HepG2 (cell line): ENCODE results near the gene METTL23. TPM values are rescaled to one million over a fixed set of nuclear protein-coding genes. Genes with fewer than 3 reads are reported as not detected.

ENCODE experiments used
- ATAC-seq: fragments of 200-7000 bp; cut with Tn5 transposase; 3 replicates; pipeline ENCODE4 v1.9.1; 2020; ENCODE audit warnings: mild to moderate bottlenecking, moderate library complexity
- BruUV-seq: library from RNA; stranded (reverse); fragments of 400-500 nt; replicated peaks from 2 replicates; lab custom pipeline; 2021; lab: Mats Ljungman, UMichigan
- CTCF ChIA-PET: fragments of 300-600 bp; formaldehyde crosslinking; extraction: SDS; loops from one replicate; lab custom pipeline; 2021; ENCODE audit warnings: low total read pairs, inconsistent platforms, low intra/inter-chr PET ratio; lab: Yijun Ruan, JAX
- POLR2A ChIA-PET: fragments of 350-600 bp; sonication (Branson Sonifier 250); formaldehyde crosslinking; loops from one replicate; lab custom pipeline; 2020; ENCODE audit warnings: antibody characterized with exemption, inconsistent platforms; lab: Yijun Ruan, JAX
- DNase-seq: peaks from one replicate; pipeline ENCODE4 v3.0.0-alpha.2; 2015; ENCODE audit warnings: low spot score
- FAIRE-seq: peaks from 3 replicates; lab custom pipeline; 2011; peaks lifted over from hg19 to GRCh38; lab: Jason Lieb, UNC
- H2AFZ ChIP-seq: one replicate; pipeline ENCODE4 v1.6.1; 2011; ENCODE audit warnings: low read length, inconsistent platforms
- H3K27ac ChIP-seq: fragments of 300-600 bp; 3 replicates; pipeline ENCODE4 v1.8.0; 2011; ENCODE audit warnings: mixed run types, mild to moderate bottlenecking, mixed read lengths, low read length, inconsistent platforms; ENCODE audit not compliant: insufficient read depth; ENCODE audit errors: extremely low read length
- H3K27me3 ChIP-seq, 2 experiments: fragments of 200-600 bp in 1 of 2; 2 replicates in 1 of 2; 3 replicates in 1 of 2; pipeline versions ENCODE4 v1.6.0 to v1.8.0; 2011; ENCODE audit warnings: low read length in 2 of 2, mild to moderate bottlenecking in 2 of 2, moderate library complexity in 2 of 2, inconsistent platforms in 1 of 2; ENCODE audit not compliant: insufficient read depth in 2 of 2, control insufficient read depth in 1 of 2
- H3K36me3 ChIP-seq, 2 experiments: fragments of 200-600 bp in 1 of 2; replicated peaks in 1 of 2; 2 replicates in 1 of 2; 3 replicates in 1 of 2; pipeline versions ENCODE4 v1.5.1 to v1.8.0; 2011; ENCODE audit warnings: low read length in 2 of 2, inconsistent platforms in 1 of 2; ENCODE audit not compliant: insufficient read depth in 2 of 2, control insufficient read depth in 1 of 2
- H3K4me1 ChIP-seq: 2 replicates; pipeline ENCODE4 v1.5.1; 2012; ENCODE audit warnings: low read length, inconsistent platforms; ENCODE audit not compliant: insufficient read depth
- H3K4me2 ChIP-seq: 2 replicates; pipeline ENCODE4 v1.6.0; 2011; ENCODE audit warnings: low read depth, low read length, inconsistent platforms
- H3K4me3 ChIP-seq, 3 experiments: fragments of 200-600 bp in 1 of 3; sonication (generic), shearing (Covaris generic) in 1 of 3; replicated peaks in 1 of 3; 2 replicates each; pipeline ENCODE4 v1.5.1; 2011 to 2016; ENCODE audit warnings: low read length in 3 of 3, inconsistent platforms in 2 of 3, low read depth in 2 of 3, mild to moderate bottlenecking in 2 of 3, control low read depth in 1 of 3, mixed read lengths in 1 of 3; ENCODE audit not compliant: insufficient read depth in 1 of 3
- H3K79me2 ChIP-seq: one replicate; pipeline ENCODE4 v1.6.1; 2011; ENCODE audit warnings: low read length, inconsistent platforms; ENCODE audit not compliant: insufficient read depth
- H3K9ac ChIP-seq: 2 replicates; pipeline ENCODE4 v1.6.0; 2011; ENCODE audit warnings: mild to moderate bottlenecking, low read depth, low read length, inconsistent platforms; ENCODE audit not compliant: insufficient read depth
- H3K9me3 ChIP-seq: 2 replicates; pipeline ENCODE4 v1.5.1; 2012; ENCODE audit warnings: mild to moderate bottlenecking, low read length
- H4K20me1 ChIP-seq: 2 replicates; pipeline ENCODE4 v1.6.0; 2011; ENCODE audit warnings: inconsistent platforms, mild to moderate bottlenecking, low read length, moderate library complexity; ENCODE audit not compliant: insufficient read depth
- ASH2L ChIP-seq: fragments of 300-600, 200-600 bp; sonication (generic); IDR thresholded peaks from 2 replicates; pipeline ENCODE4 v1.7.0; 2017; ENCODE audit warnings: low read depth, mild to moderate bottlenecking, moderate library complexity, mixed read lengths, low read length; ENCODE audit not compliant: insufficient read length
- BCL6 ChIP-seq: IDR thresholded peaks from 2 replicates; pipeline ENCODE4 v1.6.1; 2016; ENCODE audit warnings: missing genetic modification reagents, missing compliant biosample characterization
- CREB3 ChIP-seq: sonication (generic); formaldehyde crosslinking; IDR thresholded peaks from 2 replicates; pipeline ENCODE4 v1.5.0; 2020; ENCODE audit warnings: missing genetic modification reagents
- E2F1 ChIP-seq: sonication (generic); formaldehyde crosslinking; IDR thresholded peaks from 2 replicates; pipeline ENCODE4 v1.5.0; 2020; ENCODE audit warnings: missing genetic modification reagents
- FLYWCH1 ChIP-seq: sonication (generic); formaldehyde crosslinking; IDR thresholded peaks from 2 replicates; pipeline ENCODE4 v1.8.1; 2023; ENCODE audit warnings: mild to moderate bottlenecking, missing genetic modification reagents
- GRHL1 ChIP-seq: sonication (generic); formaldehyde crosslinking; conservative IDR thresholded peaks from 2 replicates; pipeline ENCODE4 v1.8.0; 2022; ENCODE audit warnings: missing genetic modification reagents
- IRF2 ChIP-seq: IDR thresholded peaks from 2 replicates; pipeline ENCODE4 v1.6.1; 2018; ENCODE audit warnings: missing genetic modification reagents, missing compliant biosample characterization
- KDM5A ChIP-seq: fragments of 200-600 bp; sonication (generic); IDR thresholded peaks from 2 replicates; pipeline ENCODE4 v1.7.0; 2018; ENCODE audit warnings: antibody characterized with exemption, mild to moderate bottlenecking, low read length, borderline replicate concordance
- MAFK ChIP-seq, 2 experiments: IDR thresholded peaks in 1 of 2; conservative IDR thresholded peaks in 1 of 2; 2 replicates each; pipeline ENCODE4 v1.6.1; 2011; ENCODE audit warnings: improper control_type of control experiment in 2 of 2, low read length in 2 of 2
- MTA1 ChIP-seq: sonication (generic); formaldehyde crosslinking; IDR thresholded peaks from 2 replicates; pipeline ENCODE4 v1.4.0; 2020; ENCODE audit warnings: missing genetic modification reagents, mild to moderate bottlenecking, borderline replicate concordance
- PLRG1 ChIP-seq: fragments of 450-650 bp; conservative IDR thresholded peaks from 2 replicates; pipeline ENCODE4 v1.6.1; 2016
- POLR2A ChIP-seq, 2 experiments: IDR thresholded peaks; 2 replicates each; pipeline ENCODE4 v1.6.1; 2011; ENCODE audit warnings: low read depth in 2 of 2, low read length in 2 of 2, mild to moderate bottlenecking in 1 of 2, moderate library complexity in 1 of 2; ENCODE audit not compliant: insufficient read depth in 1 of 2
- RBM22 ChIP-seq: fragments of 200-400 bp; formaldehyde crosslinking; optimal IDR thresholded peaks from 2 replicates; pipeline ENCODE3; 2017; ENCODE audit warnings: mild to moderate bottlenecking, low read length, moderate library complexity
- TFDP1 ChIP-seq: IDR thresholded peaks from 2 replicates; pipeline ENCODE4 v1.6.1; 2016; ENCODE audit warnings: missing compliant biosample characterization, missing genetic modification reagents, borderline replicate concordance
- THYN1 ChIP-seq: sonication (generic); formaldehyde crosslinking; IDR thresholded peaks from 2 replicates; pipeline ENCODE4 v1.8.1; 2023; ENCODE audit warnings: low read depth, mild to moderate bottlenecking, moderate library complexity, missing genetic modification reagents, borderline replicate concordance
- TMF1 ChIP-seq: sonication (generic); formaldehyde crosslinking; IDR thresholded peaks from 2 replicates; pipeline ENCODE4 v1.8.1; 2022; ENCODE audit warnings: low read depth, missing genetic modification reagents
- ZBTB3 ChIP-seq: sonication (generic); formaldehyde crosslinking; IDR thresholded peaks from 2 replicates; pipeline ENCODE4 v1.4.0; 2020; ENCODE audit warnings: low read depth, mild to moderate bottlenecking, moderate library complexity, missing genetic modification reagents, borderline replicate concordance
- ZC3H13 ChIP-seq: sonication (generic); formaldehyde crosslinking; IDR thresholded peaks from 2 replicates; pipeline ENCODE4 v1.8.1; 2023; ENCODE audit warnings: mild to moderate bottlenecking, missing genetic modification reagents, moderate library complexity
- WGBS: methylation state at CpG from one replicate; pipeline ENCODE4 v1.1.6; 2017; ENCODE audit warnings: low lambda C conversion rate; 5-methylcytosine and 5-hydroxymethylcytosine counted together
- in situ Hi-C: cut with HindIII; loops from 2 replicates; pipeline ENCODE4 v1.10.0; 2017; ENCODE audit warnings: low pct_unique_long_range_greater_than_20kb; ENCODE audit not compliant: extremely low pct_ligation_motif_present
- intact Hi-C: fragments of 100-400 bp; cut with micrococcal nuclease; formaldehyde crosslinking; loops from one replicate; pipeline ENCODE4 v1.10.0; 2022; ENCODE audit not compliant: unreplicated experiment
- polyA plus RNA-seq, 8 experiments: library from polyadenylated mRNA; depleted of rRNA in 3 of 8; stranded (reverse) in 7 of 8; unstranded in 1 of 8; fragments of >200 nt; fragmentation: Illumina TruSeq in 4 of 8; extraction: Trizol in 4 of 8; gene quantifications; 2 replicates each; pipeline versions ENCODE4 v1.2.1 to v1.2.3, GENCODE V29; 2011 to 2016; ENCODE audit warnings: low read depth in 4 of 8, missing spikeins in 1 of 8, mixed read lengths in 1 of 8; ENCODE audit not compliant: insufficient read depth in 1 of 8
- total RNA-seq, 5 experiments: library from RNA; depleted of rRNA; stranded (reverse); fragments of >200 nt; fragmentation: Illumina TruSeq; extraction: Trizol; gene quantifications; 2 replicates each; pipeline ENCODE4 v1.2.3, GENCODE V29; 2016; ENCODE audit warnings: low read depth in 1 of 5

METTL23 gene
- total and polyA plus RNA-seq, 2 of the 13 experiments (the other 11 are each of a cell fraction or from before 2014, with no cell fraction given), result 39.9 to 104 TPM

GRCh38 chr17:76732734-76733617 lies 6.3 kb downstream of the METTL23 start:
- no peak for FAIRE-seq
- CTCF ChIA-PET, result no interaction called here
- intact Hi-C loops, result no loop called here
- TF ChIP-seq GRHL1 (CRISPR knock-in tag), result no peak
- peak; percentile 51; the same call in 1 of the 2 replicates for TF ChIP-seq IRF2 (CRISPR knock-in tag)
- TF ChIP-seq FLYWCH1, result no peak
- TF ChIP-seq ZC3H13 (CRISPR knock-in tag), result peak; percentile 82; the same call in 1 of the 2 replicates
- TF ChIP-seq CREB3 (CRISPR knock-in tag), result 0 out of 2 replicates have a peak, but pooled peaks have one; percentile 9
- no peak for TF ChIP-seq TFDP1 (CRISPR knock-in tag)
- peak; percentile 99 for TF ChIP-seq RBM22
- TF ChIP-seq TMF1 (CRISPR knock-in tag), result no peak
- TF ChIP-seq ZBTB3 (CRISPR knock-in tag), result no peak
- 0 out of 2 replicates have a peak, but pooled peaks have one; percentile 17 for TF ChIP-seq KDM5A
- 0 out of 4 replicates have a peak, but pooled peaks of 1 of the 2 experiments have one; percentile 21 for TF ChIP-seq MAFK (conservative IDR thresholded peaks at IDR 0.05 in 1 of 2, IDR thresholded peaks at IDR 0.05 in 1 of 2; ENCODE audit: low read length in 2 of 2)
- TF ChIP-seq MTA1 (CRISPR knock-in tag), result no peak
- no peak for TF ChIP-seq E2F1
- peak; percentile 55 to 64; a peak in 2 of 4 replicates for TF ChIP-seq POLR2A (IDR thresholded peaks at IDR 0.05; ENCODE audit: insufficient read depth in 1 of 2, low read depth in 2 of 2, low read length in 2 of 2)
- no peak for TF ChIP-seq THYN1 (CRISPR knock-in tag)
- no peak for TF ChIP-seq PLRG1
- TF ChIP-seq ASH2L, result no peak
- 0 out of 2 replicates have a peak, but pooled peaks have one; percentile 18 for TF ChIP-seq BCL6 (CRISPR knock-in tag)

More at GRCh38 chr17:76732734-76733617, 6.3 kb downstream of the METTL23 start:
- peaks cover 0 to under 1% of the 10 kb centered on the region in 2 experiments; a peak in 1 of 5 replicates for H3K27me3 ChIP-seq
- H3K9me3 ChIP-seq, result no peaks in the 10 kb centered on the region
- peaks cover 59% of the 10 kb centered on the region for H3K79me2 ChIP-seq
- H3K36me3 ChIP-seq, result peaks cover 12 to 35% of the 10 kb centered on the region in 2 experiments
- no TSS peak for BruUV-seq
- peak overlapping the region in 1 of 3 experiments; percentile 100; a peak in 1 of 6 replicates for H3K4me3 ChIP-seq
- peaks cover 35% of the 10 kb centered on the region for H4K20me1 ChIP-seq
- H3K27ac ChIP-seq, result peak overlapping the region; percentile 3
- in situ Hi-C loops, result no loop called here
- WGBS, result 95% methylated on average over 3 of the region's 3 CpGs
- H2AFZ ChIP-seq, result no peak overlapping the region
- peak overlapping the region; percentile 88 for H3K4me2 ChIP-seq
- DNase-seq (no peak), ATAC-seq (no peak)
- peaks cover 50% of the 10 kb centered on the region for H3K4me1 ChIP-seq
- H3K9ac ChIP-seq, result no peak overlapping the region
- POLR2A ChIA-PET, result interaction anchor here (0.5 to 1.8 kb wide), 3 partner anchors 14 to 62 kb away, joined by 3 to 8 read pairs (median 3); no protein-coding TSS in a partner anchor
